ENCODE data around the gene TMTC2.
"Not testable (repeated sequence)": the region's sequence is repeated elsewhere in the genome, so short reads cannot be mapped to it uniquely, and the experiment has no call there.

Gene TMTC2

DNA sequence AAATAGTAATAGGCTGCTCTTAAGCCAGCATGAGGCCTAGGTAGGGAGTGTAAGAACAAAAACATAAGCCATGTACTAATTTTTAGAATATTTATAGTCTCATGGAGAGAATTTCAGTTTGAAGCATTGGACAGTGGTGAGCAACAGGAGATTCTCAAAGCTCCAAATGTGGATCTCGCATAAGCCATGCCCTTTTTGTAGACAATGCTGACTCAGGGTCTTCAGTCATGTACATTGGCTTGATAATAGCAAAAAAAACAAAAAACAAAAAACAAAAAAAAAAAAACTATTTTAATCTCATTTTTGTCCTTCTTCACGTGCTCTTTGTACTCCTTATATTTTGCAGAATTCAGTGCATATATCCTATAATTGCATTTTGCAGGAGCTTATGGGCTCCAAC, 402.9 kb downstream of the TMTC2 start:
- no peaks in the 10 kb centered on the region for H3K9me3 ChIP-seq (ENCODE audit: control insufficient read depth, low read length)
- no peak for DNase-seq (ENCODE audit: low read depth)

DNA sequence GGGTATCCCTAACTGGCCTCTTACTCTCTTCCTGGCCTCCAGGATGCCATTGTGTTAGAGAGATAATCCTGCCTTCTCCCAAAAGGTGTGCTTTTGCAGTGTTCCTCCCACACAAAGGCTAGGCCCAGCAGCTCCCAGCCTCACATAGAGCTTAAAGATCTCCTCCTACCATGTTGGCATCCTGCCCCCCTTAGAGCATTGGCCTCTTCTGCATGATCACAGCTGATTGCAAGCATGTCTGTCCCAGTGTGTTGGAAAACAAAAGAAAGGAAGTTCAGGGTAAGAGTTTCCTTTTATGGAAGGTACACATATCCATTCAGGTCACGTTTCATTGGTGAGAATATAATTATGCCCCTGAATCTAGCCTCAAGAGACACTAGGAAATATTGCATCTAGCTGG, 405.4 kb downstream of the TMTC2 start:
- no peak overlapping the region for H3K9ac ChIP-seq (ENCODE audit: low read length)
- H3K4me3 ChIP-seq (ENCODE audit: low read length), result no peak overlapping the region
- no peaks in the 10 kb centered on the region for H3K36me3 ChIP-seq (ENCODE audit: control insufficient read depth, insufficient read depth, low read length, severe bottlenecking)
- H3K9me3 ChIP-seq (ENCODE audit: control insufficient read depth, low read length), result no peaks in the 10 kb centered on the region
- no peak for DNase-seq (ENCODE audit: low read depth)
- no peaks in the 10 kb centered on the region for H3K4me1 ChIP-seq (ENCODE audit: control insufficient read depth, insufficient read depth, low read length)
- H3K27me3 ChIP-seq (replicated peaks; ENCODE audit: control insufficient read depth, insufficient read depth, low read length), result no peaks in the 10 kb centered on the region

More for the DNA sequence above, 402.9 kb downstream of the TMTC2 start:
- Histone ChIP-seq H3K4me3 (ENCODE audit: low read length) (no peak overlapping the region), H3K36me3 (ENCODE audit: control insufficient read depth, insufficient read depth, low read length, severe bottlenecking) (no peaks in the 10 kb centered on the region), H3K9ac (ENCODE audit: low read length) (no peak overlapping the region), H3K4me1 (ENCODE audit: control insufficient read depth, insufficient read depth, low read length) (no peaks in the 10 kb centered on the region), H3K27me3 (replicated peaks; ENCODE audit: control insufficient read depth, insufficient read depth, low read length) (no peaks in the 10 kb centered on the region)

DNA sequence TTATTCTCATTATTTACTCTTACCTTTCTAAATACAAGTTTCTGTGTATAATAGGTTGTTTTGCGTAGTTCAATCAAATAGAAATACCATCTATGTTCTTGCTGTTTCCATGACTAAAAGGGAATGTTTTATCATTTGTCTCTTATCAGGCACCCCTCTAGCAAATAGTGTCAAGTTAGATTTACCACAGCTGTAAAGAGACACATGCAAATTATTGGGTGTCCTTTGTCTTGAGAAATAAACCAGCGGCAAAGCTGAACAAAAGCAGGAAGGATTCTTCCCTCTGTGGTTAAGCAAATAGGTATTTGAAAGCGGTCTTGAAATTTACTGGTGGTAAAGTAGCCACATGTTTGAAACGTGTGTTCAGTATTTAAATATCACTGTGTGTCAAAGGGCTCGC, 405.9 kb downstream of the TMTC2 start:
- H3K4me3 ChIP-seq (ENCODE audit: low read length), result no peak overlapping the region
- no peaks in the 10 kb centered on the region for H3K9me3 ChIP-seq (ENCODE audit: control insufficient read depth, low read length)
- no peaks in the 10 kb centered on the region for H3K4me1 ChIP-seq (ENCODE audit: control insufficient read depth, insufficient read depth, low read length)
- no peaks in the 10 kb centered on the region for H3K36me3 ChIP-seq (ENCODE audit: control insufficient read depth, insufficient read depth, low read length, severe bottlenecking)
- H3K27me3 ChIP-seq (replicated peaks; ENCODE audit: control insufficient read depth, insufficient read depth, low read length), result no peaks in the 10 kb centered on the region
- DNase-seq (ENCODE audit: low read depth), result no peak
- H3K9ac ChIP-seq (ENCODE audit: low read length), result no peak overlapping the region

DNA sequence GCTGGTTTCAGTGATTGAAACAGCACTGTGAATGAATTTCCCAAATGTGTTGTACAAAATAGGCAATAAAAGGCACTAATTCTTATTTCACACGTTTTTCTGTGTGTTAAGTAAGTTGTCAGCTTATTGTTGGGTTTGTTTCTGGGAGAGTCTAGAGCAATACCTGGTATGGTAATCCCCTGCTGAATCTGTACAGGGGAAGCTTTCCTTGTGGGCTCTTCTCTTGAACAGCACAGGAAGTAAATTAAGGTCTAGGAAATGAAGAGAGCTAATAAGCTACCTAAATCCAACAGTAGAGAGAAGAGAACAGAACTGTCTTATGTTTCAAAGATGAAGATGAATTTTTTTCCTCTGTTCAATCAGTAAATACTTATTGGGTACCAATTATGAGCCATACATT, 406.7 kb downstream of the TMTC2 start:
- H3K4me1 ChIP-seq (ENCODE audit: control insufficient read depth, insufficient read depth, low read length), result no peaks in the 10 kb centered on the region
- no peak overlapping the region for H3K9ac ChIP-seq (ENCODE audit: low read length)
- no peaks in the 10 kb centered on the region for H3K36me3 ChIP-seq (ENCODE audit: control insufficient read depth, insufficient read depth, low read length, severe bottlenecking)
- H3K27me3 ChIP-seq (replicated peaks; ENCODE audit: control insufficient read depth, insufficient read depth, low read length), result no peaks in the 10 kb centered on the region
- H3K9me3 ChIP-seq (ENCODE audit: control insufficient read depth, low read length), result no peaks in the 10 kb centered on the region
- no peak for DNase-seq (ENCODE audit: low read depth)
- H3K4me3 ChIP-seq (ENCODE audit: low read length), result no peak overlapping the region

DNA sequence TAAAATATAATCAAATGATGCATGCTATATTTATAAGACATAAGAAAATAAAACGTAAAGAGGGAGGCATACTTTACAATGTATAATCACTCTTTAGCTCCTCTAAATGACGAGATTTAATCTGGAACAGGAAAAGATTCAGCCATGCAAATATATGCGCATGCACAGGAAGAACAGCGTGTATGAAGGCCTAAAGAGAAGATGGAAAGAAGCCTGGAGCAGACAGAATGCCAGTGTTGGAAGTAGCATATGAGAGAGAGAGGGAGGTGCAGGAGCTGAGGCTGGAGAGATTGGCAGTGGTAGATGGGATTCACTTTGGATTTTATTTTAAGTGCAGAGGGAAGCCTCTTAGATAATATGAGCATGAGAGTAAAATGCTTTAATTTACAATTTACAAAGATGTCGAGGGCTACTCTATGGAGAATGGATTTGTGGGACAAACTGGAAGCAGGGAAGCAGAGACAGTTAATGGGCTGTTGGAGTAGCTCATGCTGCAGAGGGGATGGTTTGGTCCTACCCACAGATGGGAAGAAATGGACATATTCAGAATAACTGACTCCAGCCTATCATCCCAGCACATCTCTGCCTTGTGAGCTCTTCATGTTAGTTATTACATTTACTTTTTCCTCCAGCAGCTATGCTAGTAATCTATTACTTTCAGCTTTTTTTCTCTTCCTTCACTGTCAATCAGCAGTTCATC, 411.1 kb downstream of the TMTC2 start:
- no peaks in the 10 kb centered on the region for H3K4me1 ChIP-seq (ENCODE audit: control insufficient read depth, insufficient read depth, low read length)
- H3K9me3 ChIP-seq (ENCODE audit: control insufficient read depth, low read length), result no peaks in the 10 kb centered on the region
- no peaks in the 10 kb centered on the region for H3K27me3 ChIP-seq (replicated peaks; ENCODE audit: control insufficient read depth, insufficient read depth, low read length)
- DNase-seq (ENCODE audit: low read depth), result no peak
- H3K4me3 ChIP-seq (ENCODE audit: low read length), result no peak overlapping the region
- no peaks in the 10 kb centered on the region for H3K36me3 ChIP-seq (ENCODE audit: control insufficient read depth, insufficient read depth, low read length, severe bottlenecking)
- no peak overlapping the region for H3K9ac ChIP-seq (ENCODE audit: low read length)

DNA sequence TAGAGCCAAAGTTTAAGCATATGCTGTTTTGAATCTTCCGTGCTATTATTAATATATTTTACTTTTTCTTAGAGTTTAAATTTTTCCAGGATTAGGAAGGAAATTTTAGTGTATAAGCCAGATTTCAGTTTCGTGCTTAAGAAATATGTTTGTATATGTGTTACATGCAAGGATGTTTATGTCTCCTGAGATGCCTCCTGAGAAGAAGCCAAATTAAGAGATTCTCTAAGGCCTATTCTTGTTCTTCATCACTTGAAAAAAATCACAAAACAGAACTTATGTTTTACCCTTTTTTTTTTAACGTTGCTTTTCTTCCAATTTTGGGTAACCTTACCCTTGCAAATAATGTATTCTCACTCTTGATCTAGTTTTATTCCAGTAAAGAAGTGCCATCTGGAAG, 412.7 kb downstream of the TMTC2 start:
- H3K4me1 ChIP-seq (ENCODE audit: control insufficient read depth, insufficient read depth, low read length), result no peaks in the 10 kb centered on the region
- no peaks in the 10 kb centered on the region for H3K36me3 ChIP-seq (ENCODE audit: control insufficient read depth, insufficient read depth, low read length, severe bottlenecking)
- DNase-seq (ENCODE audit: low read depth), result no peak
- H3K27me3 ChIP-seq (replicated peaks; ENCODE audit: control insufficient read depth, insufficient read depth, low read length), result no peaks in the 10 kb centered on the region
- no peak overlapping the region for H3K9ac ChIP-seq (ENCODE audit: low read length)
- H3K4me3 ChIP-seq (ENCODE audit: low read length), result no peak overlapping the region
- H3K9me3 ChIP-seq (ENCODE audit: control insufficient read depth, low read length), result no peaks in the 10 kb centered on the region

DNA sequence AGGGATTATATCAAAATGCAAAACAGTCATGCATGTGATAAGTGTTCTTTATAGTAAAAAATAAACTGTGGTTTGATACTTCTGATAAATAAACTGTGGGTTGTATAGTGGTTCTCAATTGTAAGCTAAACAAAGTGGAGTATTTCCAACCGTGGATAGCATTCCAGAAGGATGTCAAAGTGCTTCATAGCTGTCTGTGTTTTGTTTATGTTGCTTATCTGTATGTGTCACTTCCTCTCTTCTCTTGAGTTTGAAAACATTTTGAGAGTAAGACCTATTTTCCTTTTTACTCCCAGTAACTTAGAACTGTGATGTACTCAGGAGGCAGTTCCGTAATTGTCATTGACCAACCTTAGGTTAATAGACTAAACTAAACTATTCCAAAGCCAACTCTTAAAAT, 415.8 kb downstream of the TMTC2 start:
- H3K9me3 ChIP-seq (ENCODE audit: control insufficient read depth, low read length), result no peaks in the 10 kb centered on the region
- H3K36me3 ChIP-seq (ENCODE audit: control insufficient read depth, insufficient read depth, low read length, severe bottlenecking), result no peaks in the 10 kb centered on the region
- no peaks in the 10 kb centered on the region for H3K4me1 ChIP-seq (ENCODE audit: control insufficient read depth, insufficient read depth, low read length)
- no peak overlapping the region for H3K9ac ChIP-seq (ENCODE audit: low read length)
- H3K4me3 ChIP-seq (ENCODE audit: low read length), result no peak overlapping the region
- peak; percentile 30 for DNase-seq (ENCODE audit: low read depth)
- no peaks in the 10 kb centered on the region for H3K27me3 ChIP-seq (replicated peaks; ENCODE audit: control insufficient read depth, insufficient read depth, low read length)

DNA sequence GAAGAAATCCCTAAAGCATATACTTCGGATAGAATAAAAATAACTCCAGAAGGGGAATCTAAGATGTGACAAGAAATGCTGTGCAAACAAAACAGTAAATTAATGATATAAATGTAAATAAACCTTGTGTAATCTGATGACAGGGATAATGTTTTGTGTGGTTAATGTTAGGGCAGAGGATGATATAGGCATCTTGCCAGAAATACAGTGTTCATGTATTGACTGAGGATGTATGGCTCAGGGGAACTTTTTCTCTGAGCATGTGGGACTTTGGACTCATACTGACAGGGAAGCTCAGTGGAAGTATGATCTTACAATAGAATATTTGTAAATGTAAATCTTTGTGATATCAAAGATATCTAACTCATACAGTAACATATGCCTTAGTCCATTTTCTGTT, 420.2 kb downstream of the TMTC2 start:
- Histone ChIP-seq H3K4me1 (ENCODE audit: control insufficient read depth, insufficient read depth, low read length) (no peaks in the 10 kb centered on the region), H3K9me3 (ENCODE audit: control insufficient read depth, low read length) (no peaks in the 10 kb centered on the region), H3K36me3 (ENCODE audit: control insufficient read depth, insufficient read depth, low read length, severe bottlenecking) (no peaks in the 10 kb centered on the region), H3K4me3 (ENCODE audit: low read length) (no peak overlapping the region), H3K9ac (ENCODE audit: low read length) (no peak overlapping the region), H3K27me3 (replicated peaks; ENCODE audit: control insufficient read depth, insufficient read depth, low read length) (no peaks in the 10 kb centered on the region)
- no peak for DNase-seq (ENCODE audit: low read depth)

DNA sequence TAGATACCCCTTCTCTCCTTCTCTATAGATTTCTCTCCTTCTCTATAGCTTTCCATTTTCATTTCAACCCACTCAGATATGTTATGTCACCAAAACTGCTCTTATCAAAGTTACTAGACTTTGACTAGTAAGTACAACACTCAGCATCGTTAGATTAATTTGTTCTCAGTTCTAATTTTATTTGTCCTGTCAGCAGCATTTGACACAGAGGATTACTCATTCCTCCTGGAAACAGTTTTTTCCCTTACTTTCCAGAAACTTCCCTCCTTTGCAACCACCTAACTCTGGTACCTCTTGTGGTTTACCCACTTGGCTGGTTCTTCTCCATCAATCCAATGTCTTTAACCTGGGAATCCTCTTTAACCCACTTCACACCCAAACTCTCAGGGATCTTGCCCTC, 423.7 kb downstream of the TMTC2 start:
- H3K4me1 ChIP-seq (ENCODE audit: control insufficient read depth, insufficient read depth, low read length), result no peaks in the 10 kb centered on the region
- DNase-seq (ENCODE audit: low read depth), result no peak
- H3K36me3 ChIP-seq (ENCODE audit: control insufficient read depth, insufficient read depth, low read length, severe bottlenecking), result no peaks in the 10 kb centered on the region
- no peak overlapping the region for H3K4me3 ChIP-seq (ENCODE audit: low read length)
- H3K27me3 ChIP-seq (replicated peaks; ENCODE audit: control insufficient read depth, insufficient read depth, low read length), result no peaks in the 10 kb centered on the region
- H3K9ac ChIP-seq (ENCODE audit: low read length), result no peak overlapping the region
- no peaks in the 10 kb centered on the region for H3K9me3 ChIP-seq (ENCODE audit: control insufficient read depth, low read length)

DNA sequence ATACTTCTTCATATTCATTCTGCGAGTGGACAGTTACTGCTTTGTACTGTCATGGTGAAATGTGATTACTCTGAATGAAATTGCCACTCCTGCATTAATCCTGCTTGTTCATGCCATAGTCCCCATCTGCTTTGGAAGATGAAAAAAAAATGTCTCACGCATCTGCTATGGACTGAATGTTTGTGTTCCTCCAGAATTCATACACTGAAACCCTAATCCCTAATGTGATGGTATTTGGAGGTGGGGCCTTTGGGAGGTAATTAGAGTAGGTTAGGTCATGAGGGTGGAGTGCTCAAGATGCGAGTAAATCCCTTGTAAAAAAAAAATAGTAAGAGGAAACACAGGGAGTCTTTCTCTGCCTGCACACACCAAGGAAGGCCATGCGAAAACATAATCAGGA, 427.2 kb downstream of the TMTC2 start:
- no peaks in the 10 kb centered on the region for H3K9me3 ChIP-seq (ENCODE audit: control insufficient read depth, low read length)
- H3K36me3 ChIP-seq (ENCODE audit: control insufficient read depth, insufficient read depth, low read length, severe bottlenecking), result no peaks in the 10 kb centered on the region
- H3K9ac ChIP-seq (ENCODE audit: low read length), result no peak overlapping the region
- DNase-seq (ENCODE audit: low read depth), result peak; percentile 21
- no peaks in the 10 kb centered on the region for H3K4me1 ChIP-seq (ENCODE audit: control insufficient read depth, insufficient read depth, low read length)
- no peak overlapping the region for H3K4me3 ChIP-seq (ENCODE audit: low read length)
- no peaks in the 10 kb centered on the region for H3K27me3 ChIP-seq (replicated peaks; ENCODE audit: control insufficient read depth, insufficient read depth, low read length)

DNA sequence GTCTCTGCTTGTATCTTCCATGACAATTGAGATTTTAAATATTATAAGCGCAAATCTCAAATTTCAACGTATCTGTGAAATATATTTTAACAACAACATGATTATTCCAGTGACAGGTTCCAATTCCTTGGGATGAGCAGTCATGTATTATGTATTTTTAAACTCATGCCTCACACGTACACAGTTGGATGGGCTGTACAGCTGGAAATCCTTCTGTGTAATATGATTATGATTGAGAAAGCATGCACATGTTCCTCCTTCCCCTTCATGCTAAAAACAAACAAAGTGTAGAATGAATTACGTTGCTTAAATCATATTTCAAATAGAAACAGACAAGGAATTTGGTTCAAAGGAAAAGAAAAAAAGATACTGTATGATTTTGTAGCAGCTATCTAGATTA, 428.3 kb downstream of the TMTC2 start:
- H3K4me3 ChIP-seq (ENCODE audit: low read length), result no peak overlapping the region
- no peaks in the 10 kb centered on the region for H3K27me3 ChIP-seq (replicated peaks; ENCODE audit: control insufficient read depth, insufficient read depth, low read length)
- no peaks in the 10 kb centered on the region for H3K4me1 ChIP-seq (ENCODE audit: control insufficient read depth, insufficient read depth, low read length)
- no peaks in the 10 kb centered on the region for H3K9me3 ChIP-seq (ENCODE audit: control insufficient read depth, low read length)
- H3K9ac ChIP-seq (ENCODE audit: low read length), result no peak overlapping the region
- peak; percentile 41 for DNase-seq (ENCODE audit: low read depth)
- H3K36me3 ChIP-seq (ENCODE audit: control insufficient read depth, insufficient read depth, low read length, severe bottlenecking), result no peaks in the 10 kb centered on the region

DNA sequence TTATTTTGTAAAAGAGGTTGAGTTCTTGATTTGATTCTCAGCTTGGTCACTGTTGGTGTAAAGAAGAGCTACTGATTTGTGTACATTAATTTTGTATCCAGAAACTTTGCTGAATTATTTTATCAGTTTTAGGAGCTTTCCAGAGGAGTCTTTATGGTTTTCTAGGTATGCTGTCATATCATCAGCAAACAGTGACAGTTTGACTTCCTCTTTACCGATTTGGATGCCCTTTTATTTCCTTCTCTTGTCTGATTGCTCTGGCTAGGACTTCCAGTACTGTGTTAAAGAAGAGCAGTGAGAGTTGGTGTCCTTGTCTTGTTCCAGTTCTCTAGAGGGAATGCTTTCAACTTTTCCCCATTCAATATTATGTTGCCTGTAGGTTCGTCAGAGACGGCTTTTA, 431.2 kb downstream of the TMTC2 start:
- H3K9ac ChIP-seq (ENCODE audit: low read length); H3K36me3 ChIP-seq (ENCODE audit: control insufficient read depth, insufficient read depth, low read length, severe bottlenecking); H3K27me3 ChIP-seq (replicated peaks; ENCODE audit: control insufficient read depth, insufficient read depth, low read length); H3K4me1 ChIP-seq (ENCODE audit: control insufficient read depth, insufficient read depth, low read length); H3K4me3 ChIP-seq (ENCODE audit: low read length); H3K9me3 ChIP-seq (ENCODE audit: control insufficient read depth, low read length); DNase-seq (ENCODE audit: low read depth): not testable (repeated sequence)
